PC-9 (cell line): ENCODE measurements around the gene KEL. TPM values are rescaled to one million over a fixed set of nuclear protein-coding genes. Genes with fewer than 3 reads are reported as not detected.

ENCODE experiments used
- BruUV-seq: library from RNA; stranded (reverse); fragments of 400-500 nt; replicated peaks from 2 replicates; lab custom pipeline; 2021; lab: Mats Ljungman, UMichigan
- CTCF ChIA-PET: fragments of 300-600 bp; sonication (Branson Sonifier 250); formaldehyde crosslinking; loops from one replicate; lab custom pipeline; 2022; ENCODE audit warnings: antibody characterized with exemption; lab: Charles Lee
- POLR2A ChIA-PET: fragments of 300-600 bp; sonication (Branson Sonifier 250); formaldehyde crosslinking; loops from one replicate; lab custom pipeline; 2022; ENCODE audit warnings: antibody characterized with exemption; ENCODE audit not compliant: unreplicated experiment; lab: Charles Lee
- DNase-seq, 2 experiments: peaks; one replicate each; pipeline versions ENCODE4 v3.0.0 to v3.0.0-alpha.2; 2015 to 2022; ENCODE audit warnings: mixed read lengths in 1 of 2
- H2AFZ ChIP-seq: fragments of 200-600 bp; sonication (generic); 2 replicates; pipeline ENCODE4 v1.8.1; 2017; ENCODE audit warnings: antibody characterized with exemption
- H3F3A ChIP-seq: fragments of 200-600 bp; sonication (generic); 2 replicates; pipeline ENCODE4 v1.8.1; 2017; ENCODE audit warnings: antibody characterized with exemption, mild to moderate bottlenecking, low read depth; ENCODE audit not compliant: insufficient read depth
- H3K27ac ChIP-seq: fragments of 200-600 bp; sonication (generic); 2 replicates; pipeline ENCODE4 v1.6.1; 2016; ENCODE audit warnings: mixed run types
- H3K27me3 ChIP-seq: fragments of 200-600 bp; sonication (generic); 2 replicates; pipeline ENCODE4 v1.6.1; 2016; ENCODE audit warnings: low read depth, mixed run types; ENCODE audit not compliant: insufficient read depth
- H3K36me3 ChIP-seq: fragments of 200-600 bp; sonication (generic); 2 replicates; pipeline ENCODE4 v1.6.1; 2016; ENCODE audit warnings: low read depth, mixed run types
- H3K4me1 ChIP-seq: fragments of 200-600 bp; sonication (generic); replicated peaks from 2 replicates; pipeline ENCODE4 v1.6.1; 2016; ENCODE audit warnings: mixed run types; ENCODE audit not compliant: insufficient read depth
- H3K4me2 ChIP-seq: fragments of 200-600 bp; sonication (generic); 2 replicates; pipeline ENCODE4 v1.6.1; 2017; ENCODE audit warnings: mixed run types
- H3K4me3 ChIP-seq: fragments of 200-600 bp; sonication (generic); 2 replicates; pipeline ENCODE4 v1.6.1; 2016; ENCODE audit warnings: mixed run types
- H3K79me2 ChIP-seq: fragments of 200-600 bp; sonication (generic); 2 replicates; pipeline ENCODE4 v1.6.1; 2017; ENCODE audit warnings: low read depth, mixed run types
- H3K9me2 ChIP-seq: fragments of 200-600 bp; sonication (generic); 2 replicates; pipeline ENCODE4 v1.8.1; 2017; ENCODE audit warnings: mild to moderate bottlenecking; ENCODE audit not compliant: insufficient read depth
- H3K9me3 ChIP-seq: fragments of 200-600 bp; sonication (generic); 2 replicates; pipeline ENCODE4 v1.8.1; 2016; ENCODE audit warnings: low read depth; ENCODE audit not compliant: insufficient read depth
- H4K20me1 ChIP-seq: fragments of 200-600 bp; sonication (generic); 2 replicates; pipeline ENCODE4 v1.8.1; 2017; ENCODE audit not compliant: insufficient read depth
- EZH2 ChIP-seq: fragments of 200-600 bp; sonication (generic); IDR thresholded peaks from 2 replicates; pipeline ENCODE4 v1.8.0; 2017; ENCODE audit warnings: antibody characterized with exemption, low read depth
- intact Hi-C: fragments of 100-400 bp; cut with micrococcal nuclease; formaldehyde crosslinking; loops from one replicate; pipeline ENCODE4 v1.10.0; 2022; ENCODE audit not compliant: unreplicated experiment
- total RNA-seq: library from RNA; stranded (reverse); gene quantifications from 2 replicates; pipeline ENCODE4 v1.2.3, GENCODE V29; 2021
- TF ChIP-seq, protein P1 (sequence below): fragments of 200-600 bp; sonication (generic); conservative IDR thresholded peaks from 2 replicates; pipeline ENCODE4 v1.6.1; 2017; ENCODE audit warnings: mixed run types, antibody characterized with exemption, mild to moderate bottlenecking, moderate library complexity

Gene KEL
- total RNA-seq, 1 experiment from 2014 or later: 0.46 TPM

DNA sequence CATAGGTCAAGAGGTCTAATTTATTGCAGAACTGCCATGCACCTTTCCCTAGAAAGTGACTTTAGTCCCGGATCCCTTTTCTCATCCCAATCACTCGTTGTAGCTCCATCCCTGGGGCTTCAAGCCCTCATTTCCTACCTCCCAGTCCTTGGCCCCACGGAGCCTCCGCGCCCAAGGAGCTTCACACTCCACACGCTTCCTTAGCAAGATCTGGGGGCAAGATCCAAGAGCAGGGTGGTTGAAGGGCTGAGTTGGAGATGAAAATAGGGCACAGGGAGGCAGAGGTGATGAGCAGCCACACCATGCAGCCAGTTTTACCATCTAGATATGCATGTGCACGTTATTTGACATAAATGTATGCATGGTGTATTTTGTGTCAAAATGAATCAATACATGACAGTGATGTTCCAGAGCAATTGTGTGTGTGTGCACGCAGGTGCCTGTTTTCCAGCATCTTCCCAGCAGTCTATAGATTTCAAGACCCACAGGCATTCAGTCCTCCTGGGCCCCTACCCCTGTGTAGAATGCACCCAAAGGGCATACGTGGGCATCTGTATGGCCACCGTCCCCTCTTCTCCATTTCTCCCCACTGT is 70.6 kb downstream of the KEL start:
- Histone ChIP-seq H3K9me2 (no peaks in the 10 kb centered on the region), H3K4me3 (no peak overlapping the region), H4K20me1 (no peaks in the 10 kb centered on the region), H3K27me3 (no peaks in the 10 kb centered on the region), H3F3A (no peaks in the 10 kb centered on the region; the same call in 1 of the 2 replicates), H3K9me3 (no peaks in the 10 kb centered on the region), H3K79me2 (no peaks in the 10 kb centered on the region), H3K4me1 (peaks cover 27% of the 10 kb centered on the region), H3K36me3 (no peaks in the 10 kb centered on the region), H3K27ac (no peak overlapping the region), H2AFZ (no peak overlapping the region), H3K4me2 (no peak overlapping the region)
- TF ChIP-seq, protein P1, sequence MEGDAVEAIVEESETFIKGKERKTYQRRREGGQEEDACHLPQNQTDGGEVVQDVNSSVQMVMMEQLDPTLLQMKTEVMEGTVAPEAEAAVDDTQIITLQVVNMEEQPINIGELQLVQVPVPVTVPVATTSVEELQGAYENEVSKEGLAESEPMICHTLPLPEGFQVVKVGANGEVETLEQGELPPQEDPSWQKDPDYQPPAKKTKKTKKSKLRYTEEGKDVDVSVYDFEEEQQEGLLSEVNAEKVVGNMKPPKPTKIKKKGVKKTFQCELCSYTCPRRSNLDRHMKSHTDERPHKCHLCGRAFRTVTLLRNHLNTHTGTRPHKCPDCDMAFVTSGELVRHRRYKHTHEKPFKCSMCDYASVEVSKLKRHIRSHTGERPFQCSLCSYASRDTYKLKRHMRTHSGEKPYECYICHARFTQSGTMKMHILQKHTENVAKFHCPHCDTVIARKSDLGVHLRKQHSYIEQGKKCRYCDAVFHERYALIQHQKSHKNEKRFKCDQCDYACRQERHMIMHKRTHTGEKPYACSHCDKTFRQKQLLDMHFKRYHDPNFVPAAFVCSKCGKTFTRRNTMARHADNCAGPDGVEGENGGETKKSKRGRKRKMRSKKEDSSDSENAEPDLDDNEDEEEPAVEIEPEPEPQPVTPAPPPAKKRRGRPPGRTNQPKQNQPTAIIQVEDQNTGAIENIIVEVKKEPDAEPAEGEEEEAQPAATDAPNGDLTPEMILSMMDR: no peak
- no peak for TF ChIP-seq EZH2
- CTCF ChIA-PET: no interaction called here
- BruUV-seq: no TSS peak
- intact Hi-C loops: no loop called here
- POLR2A ChIA-PET: no interaction called here
- DNase-seq: no peak

Other genes with a start within 250 kb of the KEL start
- gene PRSS1, start 212.9 kb downstream of the KEL start, total RNA-seq: 0.94 TPM in 1 of 2 replicates, not detected in the other
- gene PRSS2, start 191.4 kb downstream of the KEL start, total RNA-seq: not detected in 2 replicates
- 39.2 and 72.9 TPM in 2 replicates for gene EPHB6, start 107.3 kb downstream of the KEL start, total RNA-seq
- 13.5 and 14.7 TPM in 2 replicates for gene TRPV6, start 76.6 kb downstream of the KEL start, total RNA-seq
- gene TRPV5, start 28.6 kb downstream of the KEL start, total RNA-seq: not detected in 2 replicates
- gene LLCFC1, start 22.9 kb downstream of the KEL start, total RNA-seq: not detected in 2 replicates
- not detected in 2 replicates for gene OR9A2, start 64.8 kb upstream of the KEL start, total RNA-seq
- gene OR6V1, start 90.0 kb upstream of the KEL start, total RNA-seq: not detected in 2 replicates
- gene PIP, start 169.7 kb upstream of the KEL start, total RNA-seq: not detected in 2 replicates
- not detected in 2 replicates for gene TAS2R39, start 221.1 kb upstream of the KEL start, total RNA-seq